Memory B cell (primary cell): ENCODE measurements around the gene PRKAG2.

Experiments
- ATAC-seq: fragments of 150-1000 bp; cut with Tn5 transposase; 2 replicates; pipeline ENCODE4 v1.10.0; 2021; ENCODE audit warnings: low read depth, mild to moderate bottlenecking, moderate library complexity
- DNase-seq, 2 donors: peaks; one replicate each; pipeline ENCODE4 v3.0.0; 2022; ENCODE audit warnings: low spot score in 2 of 2
- H3K27ac Mint-ChIP-seq: one replicate; pipeline ENCODE4 v1.8.0; 2022; ENCODE audit warnings: mild to moderate bottlenecking, moderate library complexity, mixed read lengths
- H3K27me3 Mint-ChIP-seq: one replicate; pipeline ENCODE4 v1.8.0; 2022; ENCODE audit warnings: mixed read lengths
- H3K36me3 Mint-ChIP-seq: one replicate; pipeline ENCODE4 v1.8.0; 2022; ENCODE audit warnings: mild to moderate bottlenecking, mixed read lengths
- H3K4me1 Mint-ChIP-seq: one replicate; pipeline ENCODE4 v1.8.0; 2022; ENCODE audit warnings: mixed read lengths
- H3K4me3 Mint-ChIP-seq: one replicate; pipeline ENCODE4 v1.8.0; 2022; ENCODE audit warnings: mild to moderate bottlenecking, moderate library complexity, mixed read lengths
- H3K9me3 Mint-ChIP-seq: one replicate; pipeline ENCODE4 v1.8.0; 2022; ENCODE audit warnings: mixed read lengths

The PRKAG2 gene

GRCh38 chr7:151861881-151862280, 15.0 kb downstream of the PRKAG2 start:
- peaks cover 30% of the 10 kb centered on the region for H3K4me1 Mint-ChIP-seq
- no peak for ATAC-seq
- peaks cover 4% of the 10 kb centered on the region for H3K36me3 Mint-ChIP-seq
- no peak overlapping the region for H3K27ac Mint-ChIP-seq
- no peak overlapping the region for H3K4me3 Mint-ChIP-seq
- H3K9me3 Mint-ChIP-seq: no peaks in the 10 kb centered on the region
- no peak for DNase-seq
- H3K27me3 Mint-ChIP-seq: no peaks in the 10 kb centered on the region

GRCh38 chr7:151860771-151861170, 16.1 kb downstream of the PRKAG2 start:
- no peak for DNase-seq
- Mint-ChIP-seq H3K36me3 (peaks cover 6% of the 10 kb centered on the region), H3K9me3 (no peaks in the 10 kb centered on the region), H3K27ac (no peak overlapping the region), H3K4me3 (no peak overlapping the region), H3K4me1 (peaks cover 34% of the 10 kb centered on the region), H3K27me3 (no peaks in the 10 kb centered on the region)
- no peak for ATAC-seq

GRCh38 chr7:151859948-151860685, 16.8 kb downstream of the PRKAG2 start:
- H3K4me1 Mint-ChIP-seq: peaks cover 34% of the 10 kb centered on the region
- H3K4me3 Mint-ChIP-seq: no peak overlapping the region
- no peaks in the 10 kb centered on the region for H3K27me3 Mint-ChIP-seq
- no peaks in the 10 kb centered on the region for H3K9me3 Mint-ChIP-seq
- no peak for ATAC-seq
- no peak overlapping the region for H3K27ac Mint-ChIP-seq
- DNase-seq: no peak
- peaks cover 4% of the 10 kb centered on the region for H3K36me3 Mint-ChIP-seq

GRCh38 chr7:151859111-151859947, 17.6 kb downstream of the PRKAG2 start:
- Mint-ChIP-seq H3K4me1 (peaks cover 27% of the 10 kb centered on the region), H3K36me3 (peaks cover 4% of the 10 kb centered on the region), H3K27ac (no peak overlapping the region), H3K27me3 (no peaks in the 10 kb centered on the region), H3K4me3 (no peak overlapping the region), H3K9me3 (no peaks in the 10 kb centered on the region)
- ATAC-seq (no peak), DNase-seq (no peak)

- DNase-seq (no peak), ATAC-seq (no peak)
- Mint-ChIP-seq H3K36me3 (peaks cover 4% of the 10 kb centered on the region), H3K4me1 (peaks cover 19% of the 10 kb centered on the region), H3K27ac (no peak overlapping the region), H3K27me3 (no peaks in the 10 kb centered on the region), H3K9me3 (no peaks in the 10 kb centered on the region), H3K4me3 (no peak overlapping the region)
Measured at GRCh38 chr7:151858456-151858855, 18.5 kb downstream of the PRKAG2 start.

- H3K36me3 Mint-ChIP-seq: peaks cover 4% of the 10 kb centered on the region
- H3K27ac Mint-ChIP-seq: no peak overlapping the region
- no peak overlapping the region for H3K4me3 Mint-ChIP-seq
- peaks cover 18% of the 10 kb centered on the region for H3K4me1 Mint-ChIP-seq
- no peaks in the 10 kb centered on the region for H3K27me3 Mint-ChIP-seq
- ATAC-seq: no peak
- H3K9me3 Mint-ChIP-seq: no peaks in the 10 kb centered on the region
- DNase-seq: no peak
Measured at GRCh38 chr7:151857866-151858450, 19.0 kb downstream of the PRKAG2 start.

GRCh38 chr7:151857412-151857811, 19.5 kb downstream of the PRKAG2 start:
- no peaks in the 10 kb centered on the region for H3K27me3 Mint-ChIP-seq
- ATAC-seq (no peak), DNase-seq (no peak)
- H3K4me1 Mint-ChIP-seq: peaks cover 22% of the 10 kb centered on the region
- no peak overlapping the region for H3K27ac Mint-ChIP-seq
- H3K9me3 Mint-ChIP-seq: no peaks in the 10 kb centered on the region
- no peak overlapping the region for H3K4me3 Mint-ChIP-seq
- peaks cover 4% of the 10 kb centered on the region for H3K36me3 Mint-ChIP-seq

GRCh38 chr7:151856516-151856915, 20.4 kb downstream of the PRKAG2 start:
- H3K36me3 Mint-ChIP-seq: peaks cover 4% of the 10 kb centered on the region
- H3K9me3 Mint-ChIP-seq: no peaks in the 10 kb centered on the region
- peak overlapping the region; percentile 28 for H3K27ac Mint-ChIP-seq
- no peaks in the 10 kb centered on the region for H3K27me3 Mint-ChIP-seq
- H3K4me3 Mint-ChIP-seq: no peak overlapping the region
- H3K4me1 Mint-ChIP-seq: peaks cover 26% of the 10 kb centered on the region
- DNase-seq (no peak), ATAC-seq (no peak)

GRCh38 chr7:151856098-151856497, 20.8 kb downstream of the PRKAG2 start:
- ATAC-seq (no peak), DNase-seq (no peak)
- Mint-ChIP-seq H3K27me3 (no peaks in the 10 kb centered on the region), H3K9me3 (no peaks in the 10 kb centered on the region), H3K4me1 (peaks cover 27% of the 10 kb centered on the region), H3K36me3 (peaks cover 4% of the 10 kb centered on the region), H3K27ac (no peak overlapping the region), H3K4me3 (no peak overlapping the region)

GRCh38 chr7:151854720-151855071, 22.2 kb downstream of the PRKAG2 start:
- Mint-ChIP-seq H3K36me3 (peaks cover 4% of the 10 kb centered on the region), H3K9me3 (no peaks in the 10 kb centered on the region), H3K4me1 (peaks cover 31% of the 10 kb centered on the region), H3K4me3 (no peak overlapping the region), H3K27me3 (no peaks in the 10 kb centered on the region), H3K27ac (no peak overlapping the region)
- no peak for DNase-seq
- ATAC-seq: no peak

GRCh38 chr7:151853896-151854719, 22.8 kb downstream of the PRKAG2 start:
- ATAC-seq (no peak), DNase-seq (no peak)
- no peak overlapping the region for H3K4me3 Mint-ChIP-seq
- peaks cover 5% of the 10 kb centered on the region for H3K36me3 Mint-ChIP-seq
- no peak overlapping the region for H3K27ac Mint-ChIP-seq
- no peaks in the 10 kb centered on the region for H3K27me3 Mint-ChIP-seq
- no peaks in the 10 kb centered on the region for H3K9me3 Mint-ChIP-seq
- peaks cover 31% of the 10 kb centered on the region for H3K4me1 Mint-ChIP-seq

GRCh38 chr7:151852486-151853396, 24.2 kb downstream of the PRKAG2 start:
- ATAC-seq (no peak), DNase-seq (no peak)
- peak overlapping the region; percentile 77 for H3K27ac Mint-ChIP-seq
- peak overlapping the region; percentile 8 for H3K4me3 Mint-ChIP-seq
- no peaks in the 10 kb centered on the region for H3K9me3 Mint-ChIP-seq
- peaks cover 26% of the 10 kb centered on the region for H3K4me1 Mint-ChIP-seq
- H3K36me3 Mint-ChIP-seq: peaks cover 3% of the 10 kb centered on the region
- no peaks in the 10 kb centered on the region for H3K27me3 Mint-ChIP-seq

GRCh38 chr7:151851782-151852181, 25.1 kb downstream of the PRKAG2 start:
- ATAC-seq: peak; percentile 5
- H3K4me1 Mint-ChIP-seq: peaks cover 24% of the 10 kb centered on the region
- no peaks in the 10 kb centered on the region for H3K9me3 Mint-ChIP-seq
- H3K27me3 Mint-ChIP-seq: no peaks in the 10 kb centered on the region
- H3K4me3 Mint-ChIP-seq: peak overlapping the region; percentile 69
- no peak for DNase-seq
- H3K36me3 Mint-ChIP-seq: peaks cover 3% of the 10 kb centered on the region
- peak overlapping the region; percentile 73 for H3K27ac Mint-ChIP-seq
